HepG2 (cell line): Measurements from ENCODE around the gene FLOT2. TPM values are rescaled to one million over a fixed set of nuclear protein-coding genes. Genes with fewer than 3 reads are reported as not detected.

Experiments
- ATAC-seq: fragments of 200-7000 bp; cut with Tn5 transposase; 3 replicates; pipeline ENCODE4 v1.9.1; 2020; ENCODE audit warnings: mild to moderate bottlenecking, moderate library complexity
- BruUV-seq: library from RNA; stranded (reverse); fragments of 400-500 nt; replicated peaks from 2 replicates; lab custom pipeline; 2021; lab: Mats Ljungman, UMichigan
- CTCF ChIA-PET: fragments of 300-600 bp; formaldehyde crosslinking; extraction: SDS; loops from one replicate; lab custom pipeline; 2021; ENCODE audit warnings: low total read pairs, inconsistent platforms, low intra/inter-chr PET ratio; lab: Yijun Ruan, JAX
- POLR2A ChIA-PET: fragments of 350-600 bp; sonication (Branson Sonifier 250); formaldehyde crosslinking; loops from one replicate; lab custom pipeline; 2020; ENCODE audit warnings: antibody characterized with exemption, inconsistent platforms; lab: Yijun Ruan, JAX
- DNase-seq: peaks from one replicate; pipeline ENCODE4 v3.0.0-alpha.2; 2015; ENCODE audit warnings: low spot score
- FAIRE-seq: peaks from 3 replicates; lab custom pipeline; 2011; peaks lifted over from hg19 to GRCh38; lab: Jason Lieb, UNC
- H2AFZ ChIP-seq: one replicate; pipeline ENCODE4 v1.6.1; 2011; ENCODE audit warnings: low read length, inconsistent platforms
- H3K27ac ChIP-seq: fragments of 300-600 bp; 3 replicates; pipeline ENCODE4 v1.8.0; 2011; ENCODE audit warnings: mixed run types, mild to moderate bottlenecking, mixed read lengths, low read length, inconsistent platforms; ENCODE audit not compliant: insufficient read depth; ENCODE audit errors: extremely low read length
- H3K27me3 ChIP-seq, 2 experiments: fragments of 200-600 bp in 1 of 2; 2 replicates in 1 of 2; 3 replicates in 1 of 2; pipeline versions ENCODE4 v1.6.0 to v1.8.0; 2011; ENCODE audit warnings: low read length in 2 of 2, mild to moderate bottlenecking in 2 of 2, moderate library complexity in 2 of 2, inconsistent platforms in 1 of 2; ENCODE audit not compliant: insufficient read depth in 2 of 2, control insufficient read depth in 1 of 2
- H3K36me3 ChIP-seq, 2 experiments: fragments of 200-600 bp in 1 of 2; replicated peaks in 1 of 2; 2 replicates in 1 of 2; 3 replicates in 1 of 2; pipeline versions ENCODE4 v1.5.1 to v1.8.0; 2011; ENCODE audit warnings: low read length in 2 of 2, inconsistent platforms in 1 of 2; ENCODE audit not compliant: insufficient read depth in 2 of 2, control insufficient read depth in 1 of 2
- H3K4me1 ChIP-seq: 2 replicates; pipeline ENCODE4 v1.5.1; 2012; ENCODE audit warnings: low read length, inconsistent platforms; ENCODE audit not compliant: insufficient read depth
- H3K4me2 ChIP-seq: 2 replicates; pipeline ENCODE4 v1.6.0; 2011; ENCODE audit warnings: low read depth, low read length, inconsistent platforms
- H3K4me3 ChIP-seq, 3 experiments: fragments of 200-600 bp in 1 of 3; sonication (generic), shearing (Covaris generic) in 1 of 3; replicated peaks in 1 of 3; 2 replicates each; pipeline ENCODE4 v1.5.1; 2011 to 2016; ENCODE audit warnings: low read length in 3 of 3, inconsistent platforms in 2 of 3, low read depth in 2 of 3, mild to moderate bottlenecking in 2 of 3, control low read depth in 1 of 3, mixed read lengths in 1 of 3; ENCODE audit not compliant: insufficient read depth in 1 of 3
- H3K79me2 ChIP-seq: one replicate; pipeline ENCODE4 v1.6.1; 2011; ENCODE audit warnings: low read length, inconsistent platforms; ENCODE audit not compliant: insufficient read depth
- H3K9ac ChIP-seq: 2 replicates; pipeline ENCODE4 v1.6.0; 2011; ENCODE audit warnings: mild to moderate bottlenecking, low read depth, low read length, inconsistent platforms; ENCODE audit not compliant: insufficient read depth
- H3K9me3 ChIP-seq: 2 replicates; pipeline ENCODE4 v1.5.1; 2012; ENCODE audit warnings: mild to moderate bottlenecking, low read length
- H4K20me1 ChIP-seq: 2 replicates; pipeline ENCODE4 v1.6.0; 2011; ENCODE audit warnings: inconsistent platforms, mild to moderate bottlenecking, low read length, moderate library complexity; ENCODE audit not compliant: insufficient read depth
- AGO2 ChIP-seq: fragments of 200-400 bp; formaldehyde crosslinking; optimal IDR thresholded peaks from 2 replicates; pipeline ENCODE3; 2017; ENCODE audit warnings: mild to moderate bottlenecking, low read depth, low read length, moderate library complexity
- ARID5B ChIP-seq: IDR thresholded peaks from 2 replicates; pipeline ENCODE4 v1.4.0; 2020; ENCODE audit warnings: mild to moderate bottlenecking, missing genetic modification reagents
- BORCS8-MEF2B ChIP-seq: sonication (generic); formaldehyde crosslinking; IDR thresholded peaks from 2 replicates; pipeline ENCODE4 v1.8.0; 2022; ENCODE audit warnings: mild to moderate bottlenecking, missing genetic modification reagents
- TSC22D2 ChIP-seq: sonication (generic); formaldehyde crosslinking; IDR thresholded peaks from 2 replicates; pipeline ENCODE4 v1.5.1; 2020; ENCODE audit warnings: missing genetic modification reagents, mild to moderate bottlenecking, borderline replicate concordance
- ZNF607 ChIP-seq: sonication (generic); formaldehyde crosslinking; IDR thresholded peaks from 2 replicates; pipeline ENCODE4 v1.5.1; 2020; ENCODE audit warnings: missing genetic modification reagents, mild to moderate bottlenecking, borderline replicate concordance
- WGBS: methylation state at CpG from one replicate; pipeline ENCODE4 v1.1.6; 2017; ENCODE audit warnings: low lambda C conversion rate; 5-methylcytosine and 5-hydroxymethylcytosine counted together
- in situ Hi-C: cut with HindIII; loops from 2 replicates; pipeline ENCODE4 v1.10.0; 2017; ENCODE audit warnings: low pct_unique_long_range_greater_than_20kb; ENCODE audit not compliant: extremely low pct_ligation_motif_present
- intact Hi-C: fragments of 100-400 bp; cut with micrococcal nuclease; formaldehyde crosslinking; loops from one replicate; pipeline ENCODE4 v1.10.0; 2022; ENCODE audit not compliant: unreplicated experiment
- polyA plus RNA-seq, 8 experiments: library from polyadenylated mRNA; depleted of rRNA in 3 of 8; stranded (reverse) in 7 of 8; unstranded in 1 of 8; fragments of >200 nt; fragmentation: Illumina TruSeq in 4 of 8; extraction: Trizol in 4 of 8; gene quantifications; 2 replicates each; pipeline versions ENCODE4 v1.2.1 to v1.2.3, GENCODE V29; 2011 to 2016; ENCODE audit warnings: low read depth in 4 of 8, missing spikeins in 1 of 8, mixed read lengths in 1 of 8; ENCODE audit not compliant: insufficient read depth in 1 of 8
- total RNA-seq, 5 experiments: library from RNA; depleted of rRNA; stranded (reverse); fragments of >200 nt; fragmentation: Illumina TruSeq; extraction: Trizol; gene quantifications; 2 replicates each; pipeline ENCODE4 v1.2.3, GENCODE V29; 2016; ENCODE audit warnings: low read depth in 1 of 5
- TF ChIP-seq, protein P1 (sequence below): sonication (generic); formaldehyde crosslinking; IDR thresholded peaks from 2 replicates; pipeline ENCODE4 v1.4.0; 2020; ENCODE audit warnings: missing genetic modification reagents

FLOT2 gene
- total and polyA plus RNA-seq, 2 of the 13 experiments (the other 11 are each of a cell fraction or from before 2014, with no cell fraction given), result 54.3 to 54.5 TPM

- no peaks in the 10 kb centered on the region for H3K9me3 ChIP-seq
- no peaks in the 10 kb centered on the region for H4K20me1 ChIP-seq
- ChIA-PET CTCF (no interaction called here), POLR2A (no interaction called here)
- no TSS peak for BruUV-seq
- no peaks in the 10 kb centered on the region for H3K27me3 ChIP-seq
- no peak for ATAC-seq
- H3K4me3 ChIP-seq, result no peak overlapping the region
- TF ChIP-seq TSC22D2 (no peak), BORCS8-MEF2B (CRISPR knock-in tag) (no peak), AGO2 (peak; percentile 54)
- H3K27ac ChIP-seq, result no peak overlapping the region
- H3K36me3 ChIP-seq, result peaks cover 28 to 62% of the 10 kb centered on the region in 2 experiments
- H3K9ac ChIP-seq, result no peak overlapping the region
- FAIRE-seq, result no peak
- intact Hi-C loops (no loop called here), in situ Hi-C loops (loop anchor here (10.0 to 25.0 kb wide), 2 partner anchors 119 to 247 kb away; partner anchors contain the start of gene BLTP2)
- H3K4me1 ChIP-seq, result no peaks in the 10 kb centered on the region
- H3K4me2 ChIP-seq, result no peak overlapping the region
- no peaks in the 10 kb centered on the region for H3K79me2 ChIP-seq
- DNase-seq, result no peak
- no peak overlapping the region for H2AFZ ChIP-seq
- WGBS, result 94% methylated on average over 17 of the region's 27 CpGs
These were observed 13.4 kb downstream of the FLOT2 start for GRCh38 chr17:28883967-28884702.

GRCh38 chr17:28882154-28882895 is 15.2 kb downstream of the FLOT2 start:
- Histone ChIP-seq H3K4me3 (no peak overlapping the region), H3K9ac (no peak overlapping the region)
- in situ Hi-C loops, result loop anchor here (10.0 to 25.0 kb wide), 2 partner anchors 118 to 245 kb away; partner anchors contain the start of gene BLTP2

More at GRCh38 chr17:28882154-28882895, 15.2 kb downstream of the FLOT2 start:
- no peak overlapping the region for H3K4me2 ChIP-seq
- no TSS peak for BruUV-seq
- H4K20me1 ChIP-seq, result no peaks in the 10 kb centered on the region
- no peak for ATAC-seq
- WGBS, result 97% methylated on average over 13 of the region's 18 CpGs
- TF ChIP-seq ZNF607 (CRISPR knock-in tag) (no peak), ARID5B (CRISPR knock-in tag) (no peak), AGO2 (peak; percentile 43)
- TF ChIP-seq, protein P1, sequence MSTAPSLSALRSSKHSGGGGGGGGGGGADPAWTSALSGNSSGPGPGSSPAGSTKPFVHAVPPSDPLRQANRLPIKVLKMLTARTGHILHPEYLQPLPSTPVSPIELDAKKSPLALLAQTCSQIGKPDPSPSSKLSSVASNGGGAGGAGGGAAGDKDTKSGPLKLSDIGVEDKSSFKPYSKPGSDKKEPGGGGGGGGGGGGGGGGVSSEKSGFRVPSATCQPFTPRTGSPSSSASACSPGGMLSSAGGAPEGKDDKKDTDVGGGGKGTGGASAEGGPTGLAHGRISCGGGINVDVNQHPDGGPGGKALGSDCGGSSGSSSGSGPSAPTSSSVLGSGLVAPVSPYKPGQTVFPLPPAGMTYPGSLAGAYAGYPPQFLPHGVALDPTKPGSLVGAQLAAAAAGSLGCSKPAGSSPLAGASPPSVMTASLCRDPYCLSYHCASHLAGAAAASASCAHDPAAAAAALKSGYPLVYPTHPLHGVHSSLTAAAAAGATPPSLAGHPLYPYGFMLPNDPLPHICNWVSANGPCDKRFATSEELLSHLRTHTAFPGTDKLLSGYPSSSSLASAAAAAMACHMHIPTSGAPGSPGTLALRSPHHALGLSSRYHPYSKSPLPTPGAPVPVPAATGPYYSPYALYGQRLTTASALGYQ (CRISPR knock-in tag), result no peak
- ChIA-PET CTCF (no interaction called here), POLR2A (interaction anchor here (0.6 kb wide), 1 partner anchor 9 kb away, joined by 3 read pairs; no protein-coding TSS in a partner anchor)
- no peaks in the 10 kb centered on the region for H3K27me3 ChIP-seq
- intact Hi-C loops, result no loop called here
- H3K27ac ChIP-seq, result no peak overlapping the region
- no peak for FAIRE-seq
- peaks cover 28 to 62% of the 10 kb centered on the region in 2 experiments for H3K36me3 ChIP-seq
- no peaks in the 10 kb centered on the region for H3K4me1 ChIP-seq
- H2AFZ ChIP-seq, result no peak overlapping the region
- no peak for DNase-seq
- no peaks in the 10 kb centered on the region for H3K79me2 ChIP-seq
- no peaks in the 10 kb centered on the region for H3K9me3 ChIP-seq
